SJSA1 (cell line): ENCODE results near the gene PTRH2. TPM values are rescaled to one million over a fixed set of nuclear protein-coding genes. Genes with fewer than 3 reads are reported as not detected.
"Not testable (repeated sequence)": the region's sequence is repeated elsewhere in the genome, so short reads cannot be mapped to it uniquely, and the experiment has no call there.

Source experiments
- DNase-seq, 2 experiments: peaks; one replicate each; pipeline ENCODE4 v3.0.0-alpha.2; 2015 to 2020; ENCODE audit warnings: low spot score in 2 of 2, low read depth in 1 of 2
- H3K27ac ChIP-seq: fragments of 250-450 bp; sonication (Bioruptor Pico); 2 replicates; pipeline ENCODE4 v1.5.1; 2020; ENCODE audit warnings: mild to moderate bottlenecking, moderate library complexity
- H3K27me3 ChIP-seq: fragments of 250-450 bp; sonication (Bioruptor Pico); replicated peaks from 2 replicates; pipeline ENCODE4 v1.5.1; 2020; ENCODE audit warnings: mild to moderate bottlenecking, moderate library complexity
- H3K36me3 ChIP-seq: fragments of 250-450 bp; sonication (Bioruptor Pico); 2 replicates; pipeline ENCODE4 v1.5.1; 2020; ENCODE audit warnings: mild to moderate bottlenecking
- H3K4me1 ChIP-seq: fragments of 250-450 bp; sonication (Bioruptor Pico); replicated peaks from 2 replicates; pipeline ENCODE4 v1.6.1; 2021; ENCODE audit warnings: mild to moderate bottlenecking
- H3K4me3 ChIP-seq: fragments of 250-450 bp; sonication (Bioruptor Pico); 2 replicates; pipeline ENCODE4 v1.5.1; 2020; ENCODE audit warnings: mild to moderate bottlenecking
- H3K9me3 ChIP-seq: fragments of 250-450 bp; sonication (Bioruptor Pico); replicated peaks from 2 replicates; pipeline ENCODE4 v1.5.1; 2020; ENCODE audit warnings: mild to moderate bottlenecking
- total RNA-seq: library from RNA; depleted of rRNA; stranded (reverse); fragments of >200 nt; shearing (Covaris generic); gene quantifications from 2 replicates; pipeline ENCODE4 v1.2.3, GENCODE V29; 2014; rRNA removed

PTRH2 gene
- 40.5 and 45.3 TPM in 2 replicates for total RNA-seq

DNA sequence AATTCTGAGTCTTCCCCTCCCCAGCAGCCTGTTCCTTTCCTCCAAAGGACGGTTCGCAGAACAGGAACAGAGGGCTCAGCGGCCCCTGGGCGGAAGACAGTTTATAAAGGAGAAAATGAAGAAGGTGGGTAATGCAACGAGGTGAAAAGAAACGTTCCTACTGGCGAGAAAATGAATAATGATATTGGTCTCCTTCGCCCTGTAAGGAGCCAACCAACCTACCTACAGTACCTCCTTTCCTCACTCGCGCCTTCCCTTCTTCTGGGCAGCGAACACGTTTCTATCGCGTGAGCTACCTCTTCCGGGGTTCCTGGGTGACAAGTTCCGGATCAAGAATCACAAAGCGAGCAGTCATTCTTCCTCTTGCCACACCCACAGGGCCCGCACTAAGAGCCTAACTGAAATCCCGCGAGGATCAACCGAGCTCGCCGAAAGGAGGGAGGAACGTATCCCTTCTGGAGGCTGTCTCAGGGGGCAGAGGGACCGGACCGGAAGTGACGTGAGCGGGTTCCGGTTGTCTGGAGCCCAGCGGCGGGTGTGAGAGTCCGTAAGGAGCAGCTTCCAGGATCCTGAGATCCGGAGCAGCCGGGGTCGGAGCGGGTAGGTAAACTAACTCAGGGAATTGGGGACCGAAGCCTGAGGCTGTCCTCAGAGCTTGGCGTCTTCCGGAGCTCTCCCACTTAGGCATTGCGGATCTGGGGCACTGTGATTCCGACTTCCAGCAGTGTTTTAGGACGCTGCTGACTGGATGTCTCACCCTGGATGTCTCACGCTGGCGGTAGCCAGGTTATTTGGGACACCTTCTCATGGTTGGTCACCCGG, at the start of gene PTRH2, which contains the start of gene VMP1:
Gene PTRH2 (minus strand): TSS at position 282 of the 822 bp plus-strand sequence. CDS start 9,452 bp downstream, outside the sequence.
Gene VMP1 (plus strand): TSS at position 506 of the 822 bp plus-strand sequence. CDS start 23,793 bp downstream, outside the sequence.
- H3K9me3 ChIP-seq, result no peaks in the 10 kb centered on the region
- H3K27ac ChIP-seq, result peak within 1 kb of the TSS; percentile 67
- H3K27me3 ChIP-seq, result no peaks in the 10 kb centered on the region
- peak; percentile 100 for DNase-seq
- H3K4me3 ChIP-seq, result peak within 1 kb of the TSS; percentile 62
- peaks cover 26% of the 10 kb centered on the region for H3K36me3 ChIP-seq
- peaks cover 5% of the 10 kb centered on the region for H3K4me1 ChIP-seq

DNA sequence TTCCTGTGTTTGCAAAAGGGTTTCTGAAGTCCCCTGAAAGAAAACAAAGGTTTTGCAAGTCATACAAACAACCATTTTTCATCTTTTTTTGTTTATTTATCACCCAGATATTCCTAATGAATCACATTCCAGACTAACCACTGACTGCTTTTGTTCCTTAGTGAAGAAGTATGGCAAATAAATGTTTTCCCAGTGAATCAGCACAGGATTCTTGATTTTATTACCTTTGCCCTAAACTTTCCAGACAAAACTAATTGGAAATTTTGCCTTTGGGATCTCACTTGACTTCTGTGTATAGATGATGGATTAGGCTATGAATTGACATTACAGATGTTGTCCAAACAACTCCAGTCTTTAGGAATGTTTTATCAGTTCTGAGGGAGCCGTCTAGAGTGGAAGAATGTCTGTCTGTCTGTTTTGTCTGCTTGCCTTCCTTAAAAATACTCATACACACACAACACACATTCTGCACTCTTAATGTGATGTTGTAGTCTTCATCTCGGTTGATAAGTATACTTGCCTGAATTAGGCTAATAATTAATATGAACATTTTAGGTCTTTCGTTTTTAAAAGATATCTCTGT, 49.1 kb upstream of the PTRH2 start:
- H3K4me3 ChIP-seq, result no peak overlapping the region
- peak overlapping the region; percentile 94 for H3K27ac ChIP-seq
- DNase-seq, result peak in 1 of 2 experiments; percentile 99

DNA sequence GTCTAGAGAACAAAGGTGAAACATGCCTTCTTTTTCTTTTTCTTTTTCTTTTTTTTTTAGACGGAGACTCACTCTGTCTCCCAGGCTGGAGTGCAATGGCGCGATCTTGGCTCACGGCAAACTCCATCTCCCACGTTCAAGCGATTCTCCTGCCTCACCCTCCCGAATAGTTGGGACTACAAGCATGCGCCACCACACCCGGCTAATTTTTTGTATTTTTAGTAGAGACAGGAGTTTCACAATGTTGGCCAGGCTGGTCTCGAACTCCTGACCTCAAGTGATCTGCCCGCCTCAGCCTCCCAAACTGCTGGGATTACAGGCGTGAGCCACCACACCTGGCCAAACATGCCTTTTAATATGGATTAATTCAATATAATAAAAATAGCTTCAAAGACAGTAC, 47.8 kb upstream of the PTRH2 start:
- not testable (repeated sequence) for H3K36me3 ChIP-seq, H3K27me3 ChIP-seq, DNase-seq, H3K4me3 ChIP-seq, H3K9me3 ChIP-seq
- H3K4me1 ChIP-seq, result peaks cover 34% of the 10 kb centered on the region
- peak overlapping the region; percentile 94 for H3K27ac ChIP-seq

More for the DNA sequence above, 49.1 kb upstream of the PTRH2 start:
- Histone ChIP-seq H3K9me3 (no peaks in the 10 kb centered on the region), H3K36me3 (peaks cover 7% of the 10 kb centered on the region), H3K27me3 (no peaks in the 10 kb centered on the region), H3K4me1 (peaks cover 41% of the 10 kb centered on the region)

DNA sequence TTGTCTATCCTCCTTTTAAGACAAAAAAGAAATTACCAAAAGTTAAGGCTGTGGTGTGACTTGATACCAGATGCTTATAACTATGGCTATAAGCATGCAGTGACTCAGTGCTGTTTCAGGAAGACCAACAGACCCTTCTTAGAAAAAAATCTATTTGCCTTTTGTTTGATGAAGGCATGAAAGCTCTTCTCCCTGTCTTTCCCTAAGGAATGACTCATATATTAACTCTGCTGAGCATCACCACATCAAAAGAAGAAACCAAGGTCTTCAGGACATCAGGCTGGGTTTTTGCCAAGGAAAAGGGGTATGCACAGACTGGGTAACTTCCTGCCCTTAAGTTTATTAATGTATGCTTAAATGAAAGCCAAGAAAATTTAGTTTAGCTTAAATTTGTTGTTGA, 47.3 kb upstream of the PTRH2 start:
- Histone ChIP-seq H3K27ac (peak overlapping the region; percentile 94), H3K9me3 (no peaks in the 10 kb centered on the region), H3K4me3 (no peak overlapping the region), H3K4me1 (peaks cover 34% of the 10 kb centered on the region), H3K27me3 (no peaks in the 10 kb centered on the region), H3K36me3 (peaks cover 9% of the 10 kb centered on the region)
- peak; percentile 90 to 97 for DNase-seq

DNA sequence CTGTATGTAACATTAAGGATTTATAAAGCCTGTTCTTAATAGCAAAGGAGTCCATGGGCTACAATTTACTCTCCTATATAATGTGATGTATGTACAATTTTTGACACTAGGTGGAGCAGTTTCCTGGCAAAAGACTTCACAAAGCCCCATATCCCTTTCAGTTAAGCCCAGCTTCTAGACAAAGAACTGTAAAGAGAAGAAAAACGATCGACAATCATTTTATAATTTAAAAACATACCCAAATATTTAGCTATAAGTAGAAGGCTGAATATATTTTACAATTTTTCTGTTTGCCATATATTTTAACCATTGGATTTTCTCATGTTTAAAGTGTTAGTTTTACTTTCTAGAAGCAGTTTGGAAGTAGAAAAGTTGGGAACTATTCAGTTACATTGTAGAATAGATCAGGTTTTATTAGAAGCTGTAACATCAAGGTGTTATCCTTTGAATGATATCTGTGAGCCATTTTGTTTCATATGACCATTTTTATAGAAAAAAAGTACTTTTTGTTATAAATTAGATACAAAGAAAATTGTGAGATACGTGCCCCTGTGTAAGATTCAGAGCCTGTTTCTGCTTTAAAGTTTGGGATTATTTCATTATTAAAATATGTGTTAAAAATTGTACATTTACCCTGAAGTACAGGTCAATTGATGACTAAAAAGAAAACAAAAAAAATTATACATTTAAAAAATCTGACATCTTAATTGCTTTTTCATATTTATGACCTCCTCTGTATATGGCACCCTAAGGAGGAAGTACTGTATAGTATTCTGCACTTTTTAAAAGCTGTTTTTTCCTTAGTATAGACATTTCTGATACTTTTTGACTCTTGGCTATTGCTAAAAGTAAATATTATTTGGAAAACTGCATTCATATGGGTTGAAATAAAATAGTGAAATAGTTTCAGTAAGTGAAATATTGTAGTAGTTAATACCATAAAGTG, 46.6 kb upstream of the PTRH2 start:
- H3K4me1 ChIP-seq, result peaks cover 34% of the 10 kb centered on the region
- DNase-seq, result peak in 1 of 2 experiments; percentile 91
- H3K4me3 ChIP-seq, result no peak overlapping the region

DNA sequence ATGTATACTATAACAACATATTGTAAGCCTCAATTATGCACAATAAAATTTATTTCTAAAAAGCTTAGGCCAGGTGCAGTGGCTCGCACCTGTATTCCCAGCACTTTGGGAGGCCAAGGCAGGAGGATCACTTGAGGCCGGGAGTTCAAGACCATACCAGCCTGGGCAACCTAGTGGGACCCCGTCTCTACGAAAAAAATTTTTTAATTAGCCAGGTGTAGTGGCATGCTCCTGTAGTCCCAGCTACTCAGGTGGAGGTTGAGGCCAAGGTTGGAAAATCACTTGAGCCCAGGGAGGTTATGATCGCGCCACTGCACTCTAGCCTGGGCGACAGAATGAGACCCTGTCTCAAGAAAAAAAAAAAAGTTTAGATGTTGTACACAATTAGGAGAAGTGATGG, 45.7 kb upstream of the PTRH2 start:
- no peaks in the 10 kb centered on the region for H3K27me3 ChIP-seq
- H3K27ac ChIP-seq, result no peak overlapping the region
- no peak overlapping the region for H3K4me3 ChIP-seq
- H3K36me3 ChIP-seq, result peaks cover 7% of the 10 kb centered on the region
- H3K9me3 ChIP-seq, result no peaks in the 10 kb centered on the region
- no peak for DNase-seq
- peaks cover 34% of the 10 kb centered on the region for H3K4me1 ChIP-seq

More for the DNA sequence above, 46.6 kb upstream of the PTRH2 start:
- Histone ChIP-seq H3K36me3 (peaks cover 10% of the 10 kb centered on the region), H3K27me3 (no peaks in the 10 kb centered on the region), H3K27ac (peak overlapping the region; percentile 94), H3K9me3 (no peaks in the 10 kb centered on the region)

DNA sequence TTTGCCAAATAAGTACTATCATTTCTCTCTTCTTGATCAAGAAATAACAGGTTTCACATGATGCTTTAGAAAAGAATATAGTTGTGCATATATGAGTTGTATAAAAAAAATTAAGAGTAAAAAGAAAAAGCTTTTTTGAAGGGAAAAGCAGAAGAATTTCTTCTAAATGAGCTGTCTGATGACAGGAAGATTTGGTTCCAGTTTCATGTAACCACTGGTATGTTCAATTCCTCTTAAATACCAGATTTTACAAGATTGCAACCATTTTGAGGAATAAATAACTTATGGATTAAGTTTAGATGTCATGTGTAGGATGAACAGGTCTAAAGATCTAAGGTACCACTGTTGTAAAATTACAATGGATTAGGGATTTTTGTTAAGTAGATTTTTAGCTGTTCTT, 45.2 kb upstream of the PTRH2 start:
- Histone ChIP-seq H3K9me3 (no peaks in the 10 kb centered on the region), H3K27ac (no peak overlapping the region), H3K27me3 (no peaks in the 10 kb centered on the region), H3K4me1 (peaks cover 33% of the 10 kb centered on the region), H3K36me3 (peaks cover 7% of the 10 kb centered on the region), H3K4me3 (no peak overlapping the region)
- DNase-seq, result no peak

DNA sequence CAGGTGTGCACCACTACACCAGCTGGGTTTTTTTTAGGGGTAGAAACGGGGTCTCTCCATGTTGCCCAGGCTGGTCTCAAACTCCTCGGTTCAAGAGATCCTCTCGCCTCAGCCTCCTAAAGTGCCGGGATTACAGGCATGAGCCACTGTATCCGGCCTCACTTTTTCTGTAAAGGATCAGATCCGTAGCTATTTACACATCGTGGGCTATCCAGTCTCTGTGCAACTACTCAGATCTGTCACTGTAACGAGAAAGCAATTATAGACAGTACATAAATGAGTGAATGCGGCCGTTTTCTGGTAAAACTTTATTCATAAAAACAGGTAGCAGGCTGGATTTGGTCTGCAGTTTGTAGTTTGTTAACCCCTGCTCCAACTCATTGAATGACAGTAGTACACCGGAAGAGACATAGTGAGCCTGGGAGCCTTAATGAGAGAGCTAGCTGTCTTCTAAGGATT, 44.8 kb upstream of the PTRH2 start:
- Histone ChIP-seq H3K27me3 (no peaks in the 10 kb centered on the region), H3K4me3 (no peak overlapping the region), H3K27ac (no peak overlapping the region), H3K4me1 (peaks cover 28% of the 10 kb centered on the region), H3K9me3 (no peaks in the 10 kb centered on the region), H3K36me3 (peaks cover 7% of the 10 kb centered on the region)
- no peak for DNase-seq

DNA sequence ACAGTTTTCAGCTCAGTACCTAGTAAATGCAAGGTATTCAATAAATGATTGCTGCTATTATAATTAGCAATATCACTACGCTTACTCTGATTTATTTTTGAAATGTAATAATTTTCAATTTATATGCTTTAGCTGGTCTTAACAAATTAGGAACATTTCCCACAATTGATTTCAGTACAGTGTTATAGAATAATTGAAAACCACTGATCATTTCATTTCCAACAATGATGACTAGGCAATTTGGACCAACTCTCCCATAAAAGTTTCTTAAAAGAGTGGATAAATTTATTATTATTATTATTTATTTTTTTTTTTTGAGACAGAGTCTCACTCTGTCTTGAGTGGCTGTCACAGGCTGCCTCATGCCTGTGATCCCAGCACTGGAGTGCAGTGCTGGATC, 41.4 kb upstream of the PTRH2 start:
- no peak for DNase-seq
- H3K4me1 ChIP-seq, result peaks cover under 1% of the 10 kb centered on the region; the same call in 1 of the 2 replicates
- H3K27me3 ChIP-seq, result no peaks in the 10 kb centered on the region
- H3K9me3 ChIP-seq, result no peaks in the 10 kb centered on the region
- no peak overlapping the region for H3K4me3 ChIP-seq
- H3K27ac ChIP-seq, result no peak overlapping the region
- peaks cover 7% of the 10 kb centered on the region; the same call in 1 of the 2 replicates for H3K36me3 ChIP-seq

DNA sequence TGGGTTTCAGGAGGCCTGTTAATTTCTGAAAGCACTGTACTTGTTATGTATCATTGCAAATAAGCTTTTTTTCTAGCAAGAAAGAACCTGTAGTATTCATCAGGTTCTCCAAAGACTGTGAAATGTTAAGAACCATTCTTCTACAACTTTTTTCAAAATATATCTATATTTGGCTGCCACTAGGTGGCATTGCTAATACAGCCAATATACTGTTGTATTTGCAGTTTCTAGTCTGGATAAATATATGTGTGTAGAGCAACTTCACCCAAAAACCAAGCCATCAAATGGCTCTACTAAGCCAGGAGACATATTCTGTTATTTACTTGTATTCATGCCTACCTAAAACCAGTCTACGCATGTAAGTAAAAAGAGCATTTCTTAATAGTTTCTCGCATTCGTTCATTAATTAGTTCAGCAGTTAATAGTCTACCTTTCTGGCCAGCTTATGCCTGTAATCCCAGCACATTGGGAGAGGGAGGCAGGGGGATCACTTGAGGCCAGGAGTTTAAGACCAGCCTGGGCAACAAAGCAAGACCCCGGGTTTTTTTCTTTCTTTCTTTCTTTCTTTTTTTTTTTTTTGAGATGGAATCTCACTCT, 39.7 kb upstream of the PTRH2 start:
- Histone ChIP-seq H3K27me3 (no peaks in the 10 kb centered on the region), H3K4me1 (no peaks in the 10 kb centered on the region), H3K36me3 (peaks cover 17% of the 10 kb centered on the region), H3K27ac (no peak overlapping the region), H3K9me3 (no peaks in the 10 kb centered on the region), H3K4me3 (no peak overlapping the region)
- DNase-seq, result peak in 1 of 2 experiments; percentile 53

DNA sequence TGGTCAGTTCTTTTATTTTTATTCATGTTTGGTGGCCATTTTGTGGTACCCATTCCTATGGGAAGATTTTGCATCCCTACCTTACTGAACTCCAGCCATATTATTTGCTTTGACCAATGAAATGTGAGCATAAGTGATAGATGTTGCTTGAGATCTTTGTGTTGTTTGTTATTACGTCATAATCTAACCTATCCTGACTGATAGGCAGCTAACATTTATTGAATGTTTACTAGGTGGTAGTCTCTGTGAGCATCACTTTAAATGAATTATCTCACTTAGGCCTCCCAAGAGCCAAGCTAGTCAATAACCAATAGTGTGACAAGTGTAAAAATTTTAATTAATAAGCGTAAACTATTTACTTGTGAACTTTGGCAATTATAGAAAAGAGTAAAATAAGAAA, 37.8 kb upstream of the PTRH2 start:
- H3K36me3 ChIP-seq, result peaks cover 26% of the 10 kb centered on the region
- H3K4me3 ChIP-seq, result no peak overlapping the region
- no peak for DNase-seq
- H3K4me1 ChIP-seq, result no peaks in the 10 kb centered on the region
- H3K27me3 ChIP-seq, result no peaks in the 10 kb centered on the region
- H3K9me3 ChIP-seq, result no peaks in the 10 kb centered on the region
- no peak overlapping the region for H3K27ac ChIP-seq

DNA sequence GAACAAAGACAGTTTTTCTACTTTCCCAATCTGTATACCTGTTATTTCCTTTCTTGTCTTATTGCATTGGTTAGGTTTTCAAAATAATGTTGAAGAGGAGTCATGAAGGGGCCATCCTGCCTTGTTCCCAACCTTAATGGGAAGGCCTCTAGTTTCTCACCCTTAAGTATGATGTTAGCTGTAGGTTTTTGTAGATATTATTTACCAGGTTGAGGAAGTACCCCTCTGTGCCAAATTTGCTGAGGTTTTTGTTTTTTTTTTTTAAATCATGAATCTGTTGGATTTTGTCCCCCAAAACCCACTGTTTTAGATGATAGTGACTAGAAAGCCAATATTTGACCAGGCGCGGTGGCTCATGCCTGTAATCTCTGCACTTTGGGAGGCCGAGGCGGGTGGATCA, 36.6 kb upstream of the PTRH2 start:
- peaks cover 29% of the 10 kb centered on the region for H3K36me3 ChIP-seq
- DNase-seq, result no peak
- no peaks in the 10 kb centered on the region for H3K4me1 ChIP-seq
- no peaks in the 10 kb centered on the region for H3K27me3 ChIP-seq
- H3K4me3 ChIP-seq, result no peak overlapping the region
- H3K9me3 ChIP-seq, result no peaks in the 10 kb centered on the region
- H3K27ac ChIP-seq, result no peak overlapping the region

DNA sequence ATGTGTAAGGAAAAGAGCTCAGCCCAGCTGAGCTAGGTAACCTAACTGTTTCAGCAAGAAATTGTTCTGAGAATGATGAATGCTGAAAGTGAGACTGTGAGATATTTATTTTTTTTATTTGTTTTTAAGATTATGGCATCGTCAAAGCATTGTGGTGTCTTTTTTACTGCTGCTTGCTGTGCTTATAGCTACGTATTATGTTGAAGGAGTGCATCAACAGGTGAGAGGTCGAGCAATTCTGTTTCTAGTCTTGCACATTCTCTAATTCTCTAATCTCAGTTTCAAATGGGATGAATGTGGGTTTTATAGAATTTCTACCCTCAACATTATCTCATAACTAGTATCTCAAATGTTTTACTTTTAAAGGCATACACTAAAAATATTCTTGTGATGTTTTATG, 30.1 kb upstream of the PTRH2 start:
- peaks cover 2% of the 10 kb centered on the region; the same call in 1 of the 2 replicates for H3K4me1 ChIP-seq

More for the DNA sequence above, 30.1 kb upstream of the PTRH2 start:
- H3K36me3 ChIP-seq, result peaks cover 63% of the 10 kb centered on the region
- H3K27me3 ChIP-seq, result no peaks in the 10 kb centered on the region
- H3K27ac ChIP-seq, result no peak overlapping the region
- no peak overlapping the region for H3K4me3 ChIP-seq
- H3K9me3 ChIP-seq, result no peaks in the 10 kb centered on the region
- DNase-seq, result no peak
